Panc1 (cell line): ENCODE data around the gene OPHN1. TPM values are rescaled to one million over a fixed set of nuclear protein-coding genes. Genes with fewer than 3 reads are reported as not detected.

Experiments used
- ATAC-seq: fragments of 200-7000 bp; cut with Tn5 transposase; 2 replicates; pipeline ENCODE4 v1.9.1; 2020; ENCODE audit warnings: mild to moderate bottlenecking, moderate library complexity
- BruUV-seq: library from RNA; stranded (reverse); fragments of 400-500 nt; replicated peaks from 2 replicates; lab custom pipeline; 2021; lab: Mats Ljungman, UMichigan
- CTCF ChIA-PET: fragments of 300-600 bp; sonication (Branson Sonifier 250); formaldehyde crosslinking; loops from one replicate; lab custom pipeline; 2022; ENCODE audit warnings: antibody characterized with exemption; lab: Charles Lee
- POLR2A ChIA-PET: fragments of 300-600 bp; sonication (Branson Sonifier 250); formaldehyde crosslinking; loops from one replicate; lab custom pipeline; 2022; ENCODE audit warnings: antibody characterized with exemption; lab: Charles Lee
- DNase-seq: peaks from one replicate; pipeline ENCODE4 v3.0.0-alpha.2; 2010; ENCODE audit warnings: low read depth, low spot score
- H3K27ac ChIP-seq: 2 replicates; pipeline ENCODE4 v1.5.1; 2011; ENCODE audit warnings: mild to moderate bottlenecking, low read length, inconsistent platforms
- H3K27me3 ChIP-seq: fragments of 200-500 bp; sonication (Bioruptor generic); 2 replicates; pipeline ENCODE4 v1.6.0; 2014; ENCODE audit warnings: low read length, inconsistent platforms; ENCODE audit not compliant: control insufficient read depth, insufficient read depth
- H3K36me3 ChIP-seq: fragments of 200-500 bp; sonication (Bioruptor generic); 2 replicates; pipeline ENCODE4 v1.5.1; 2014; ENCODE audit warnings: inconsistent platforms, mild to moderate bottlenecking, low read length, moderate library complexity; ENCODE audit not compliant: control insufficient read depth, insufficient read depth
- H3K4me1 ChIP-seq: 2 replicates; pipeline ENCODE4 v1.5.1; 2011; ENCODE audit warnings: inconsistent platforms, mild to moderate bottlenecking, low read length, moderate library complexity; ENCODE audit not compliant: control insufficient read depth, insufficient read depth
- H3K4me3 ChIP-seq, 2 experiments: 2 replicates each; pipeline ENCODE4 v1.5.1; 2011 to 2012; ENCODE audit warnings: low read depth in 2 of 2, low read length in 2 of 2, mild to moderate bottlenecking in 2 of 2, inconsistent platforms in 1 of 2, moderate library complexity in 1 of 2
- H3K9me3 ChIP-seq: fragments of 200-500 bp; sonication (Bioruptor generic); 2 replicates; pipeline ENCODE4 v1.5.1; 2014; ENCODE audit warnings: low read depth, mild to moderate bottlenecking, inconsistent platforms, low read length, moderate library complexity; ENCODE audit not compliant: control insufficient read depth, insufficient read depth
- CTCF ChIP-seq: fragments of 450-650 bp; IDR thresholded peaks from 2 replicates; pipeline ENCODE4 v1.5.1; 2017; ENCODE audit warnings: mild to moderate bottlenecking
- POLR2AphosphoS5 ChIP-seq: IDR thresholded peaks from 2 replicates; pipeline ENCODE4 v1.6.1; 2012; ENCODE audit warnings: mild to moderate bottlenecking, low read depth, low read length, moderate library complexity
- REST ChIP-seq, 2 experiments: IDR thresholded peaks; 2 replicates each; pipeline ENCODE4 v1.6.1; 2011 to 2012; ENCODE audit warnings: low read depth in 2 of 2, control low read depth in 1 of 2, low read length in 1 of 2, mild to moderate bottlenecking in 1 of 2, moderate library complexity in 1 of 2; ENCODE audit not compliant: insufficient read depth in 1 of 2
- SIN3A ChIP-seq: IDR thresholded peaks from 2 replicates; pipeline ENCODE4 v1.6.1; 2012; ENCODE audit warnings: low read depth, mild to moderate bottlenecking, low read length, moderate library complexity, borderline replicate concordance; ENCODE audit not compliant: insufficient read depth
- TCF7L2 ChIP-seq: IDR thresholded peaks from 2 replicates; pipeline ENCODE4 v1.6.1; 2011; ENCODE audit warnings: mild to moderate bottlenecking, low read depth, low read length, inconsistent platforms
- in situ Hi-C: cut with HindIII; loops from 2 replicates; pipeline ENCODE4 v1.10.0; 2016; ENCODE audit warnings: low sequenced_read_pairs, low pct_unique_long_range_greater_than_20kb
- intact Hi-C: fragments of 100-400 bp; cut with micrococcal nuclease; formaldehyde crosslinking; loops from one replicate; pipeline ENCODE4 v1.10.0; 2022; ENCODE audit not compliant: unreplicated experiment
- total RNA-seq: library from RNA; stranded (reverse); gene quantifications from one replicate; pipeline ENCODE4 v1.2.1, GENCODE V29; 2021; ENCODE audit not compliant: unreplicated experiment

Gene OPHN1
- total RNA-seq, 1 experiment from 2014 or later: 8.8 TPM

DNA sequence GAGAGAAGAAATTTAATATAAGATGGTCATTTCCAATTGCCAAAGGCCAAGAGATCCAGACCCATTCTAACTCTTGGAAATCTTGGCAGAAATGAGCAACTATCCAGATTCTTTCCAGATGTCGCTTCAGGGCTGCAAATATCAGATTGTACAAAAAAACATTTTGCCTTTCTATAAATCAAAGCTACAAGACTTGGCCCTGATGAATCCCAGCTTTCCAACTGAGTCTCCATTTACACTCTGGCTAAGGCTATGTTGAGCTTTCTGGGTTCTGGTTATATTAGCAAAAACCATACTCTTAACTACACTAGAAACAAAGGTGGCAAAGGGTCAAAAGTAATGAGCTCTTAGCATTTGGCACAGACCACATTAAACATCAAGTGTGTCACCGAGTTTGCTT lies 345.8 kb downstream of the OPHN1 start:
- CTCF ChIA-PET: no interaction called here
- TF ChIP-seq TCF7L2 (no peak), SIN3A (no peak)
- no peak for ATAC-seq

DNA sequence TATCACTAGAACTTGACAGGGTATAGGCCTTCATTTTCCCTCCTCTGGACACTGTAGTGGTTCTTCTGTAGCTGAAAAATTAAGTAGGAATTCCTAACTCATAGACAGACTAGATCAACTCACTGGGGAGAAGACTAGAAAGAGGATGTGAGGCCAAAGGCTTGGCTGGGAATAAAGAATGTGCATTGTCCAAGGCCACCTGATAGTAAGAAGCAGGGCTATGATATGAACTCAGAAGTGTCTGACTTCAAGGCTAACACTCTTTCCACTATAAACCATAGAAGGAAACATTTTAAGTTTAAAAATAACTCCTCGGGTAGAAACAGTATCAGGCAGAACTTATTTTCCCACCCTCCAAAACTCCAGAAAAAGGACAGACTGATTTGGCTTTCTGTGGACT lies 346.6 kb downstream of the OPHN1 start:
- Histone ChIP-seq H3K4me1 (no peaks in the 10 kb centered on the region), H3K36me3 (no peaks in the 10 kb centered on the region), H3K27me3 (no peaks in the 10 kb centered on the region), H3K4me3 (no peak overlapping the region), H3K27ac (no peak overlapping the region), H3K9me3 (no peaks in the 10 kb centered on the region)
- intact Hi-C loops: no loop called here
- CTCF ChIA-PET: no interaction called here
- no TSS peak for BruUV-seq
- POLR2A ChIA-PET: no interaction called here
- no peak for TF ChIP-seq REST (IDR thresholded peaks at IDR 0.05; ENCODE audit: insufficient read depth in 1 of 2, low read depth in 2 of 2, low read length in 1 of 2)
- TF ChIP-seq TCF7L2: no peak
- TF ChIP-seq CTCF: no peak
- no peak for TF ChIP-seq POLR2AphosphoS5
- no peak for TF ChIP-seq SIN3A
- no peak for DNase-seq
- in situ Hi-C loops: no loop called here
- no peak for ATAC-seq

More for the DNA sequence above, 345.8 kb downstream of the OPHN1 start:
- Histone ChIP-seq H3K4me3 (no peak overlapping the region), H3K27me3 (no peaks in the 10 kb centered on the region), H3K36me3 (no peaks in the 10 kb centered on the region), H3K4me1 (no peaks in the 10 kb centered on the region), H3K9me3 (no peaks in the 10 kb centered on the region), H3K27ac (no peak overlapping the region)
- POLR2A ChIA-PET: no interaction called here
- intact Hi-C loops (no loop called here), in situ Hi-C loops (no loop called here)
- BruUV-seq: no TSS peak
- no peak for DNase-seq

GRCh38 chrX:68084765-68085164 lies 348.5 kb downstream of the OPHN1 start:
- no peak overlapping the region for H3K27ac ChIP-seq
- CTCF ChIA-PET: no interaction called here
- intact Hi-C loops: no loop called here

More at GRCh38 chrX:68084765-68085164, 348.5 kb downstream of the OPHN1 start:
- TF ChIP-seq REST (IDR thresholded peaks at IDR 0.05; ENCODE audit: insufficient read depth in 1 of 2, low read depth in 2 of 2, low read length in 1 of 2) (no peak), TCF7L2 (no peak), CTCF (no peak), SIN3A (no peak), POLR2AphosphoS5 (no peak)
- Histone ChIP-seq H3K36me3 (no peaks in the 10 kb centered on the region), H3K27me3 (no peaks in the 10 kb centered on the region), H3K4me1 (no peaks in the 10 kb centered on the region), H3K4me3 (no peak overlapping the region), H3K9me3 (no peaks in the 10 kb centered on the region)
- BruUV-seq: no TSS peak
- POLR2A ChIA-PET: interaction anchor here (0.7 kb wide), 1 partner anchor 411 kb away, joined by 4 read pairs; no protein-coding TSS in a partner anchor
- ATAC-seq: no peak
- in situ Hi-C loops: no loop called here
- no peak for DNase-seq
